HEK293T (cell line): Measurements from ENCODE around the gene FLT3.

Source experiments
- BHLHE40 ChIP-seq: fragments of 450-650 bp; IDR thresholded peaks from 2 replicates; pipeline ENCODE4 v1.6.1; 2016; ENCODE audit warnings: mild to moderate bottlenecking, moderate library complexity, borderline replicate concordance
- FOXA1 ChIP-seq: fragments of 450-650 bp; IDR thresholded peaks from 2 replicates; pipeline ENCODE4 v1.6.1; 2016; ENCODE audit warnings: mild to moderate bottlenecking
- FOXK2 ChIP-seq: fragments of 450-650 bp; IDR thresholded peaks from 2 replicates; pipeline ENCODE4 v1.6.1; 2016; ENCODE audit warnings: mild to moderate bottlenecking
- SP1 ChIP-seq: fragments of 450-650 bp; IDR thresholded peaks from 2 replicates; pipeline ENCODE4 v1.6.1; 2017

DNA sequence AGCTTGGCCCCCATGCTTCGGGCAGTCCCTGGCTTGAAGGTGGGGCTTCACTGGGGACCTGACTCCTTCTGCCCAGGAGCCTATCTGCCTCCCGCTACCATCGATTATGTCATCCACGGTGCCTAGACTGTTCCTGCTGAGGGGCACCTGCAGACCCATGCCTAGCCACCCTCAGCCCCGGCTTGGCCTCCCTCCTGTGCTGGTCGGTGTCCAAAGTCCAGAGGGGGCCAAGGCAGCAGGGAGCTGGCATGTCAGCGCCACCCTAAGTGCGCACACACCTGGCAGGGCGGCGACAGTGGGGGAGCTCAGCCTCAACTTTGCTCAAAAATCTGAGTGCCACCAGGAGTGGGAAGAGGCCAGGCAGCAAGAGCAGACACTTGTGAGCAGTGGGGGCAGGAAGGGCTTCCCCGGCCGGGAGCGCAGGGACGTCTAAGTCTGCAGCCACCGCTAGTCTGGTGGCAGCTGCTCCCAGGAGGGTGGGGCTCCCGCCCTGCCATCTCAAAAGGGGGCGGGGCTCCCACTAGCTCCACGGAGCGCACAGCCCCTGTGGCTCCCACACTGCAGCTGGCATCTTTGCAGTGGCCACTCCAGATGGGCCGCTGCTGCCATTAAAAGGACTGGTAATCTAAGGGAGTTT, 98.4 kb downstream of the FLT3 start:
- no peak for TF ChIP-seq FOXK2
- TF ChIP-seq SP1 = no peak
- no peak for TF ChIP-seq BHLHE40
- TF ChIP-seq FOXA1 = no peak
